Astrocyte (in vitro differentiated cells and primary cell): ENCODE measurements around the gene HS6ST3. TPM values are rescaled to one million over a fixed set of nuclear protein-coding genes. Genes with fewer than 3 reads are reported as not detected.

ENCODE experiments used
- DNase-seq: peaks from one replicate; pipeline ENCODE4 v3.0.0-alpha.2; 2010; ENCODE audit warnings: low read depth
- FAIRE-seq: peaks from 2 replicates; lab custom pipeline; 2011; peaks lifted over from hg19 to GRCh38; lab: Jason Lieb, UNC
- H2AFZ ChIP-seq: 2 replicates; pipeline ENCODE4 v1.6.0; 2012; ENCODE audit warnings: low read depth, low read length, inconsistent platforms
- H3K27ac ChIP-seq: 2 replicates; pipeline ENCODE4 v1.5.1; 2011; ENCODE audit warnings: low read depth, low read length, inconsistent platforms
- H3K27me3 ChIP-seq: 2 replicates; pipeline ENCODE4 v1.6.0; 2011; ENCODE audit warnings: low read length, inconsistent platforms; ENCODE audit not compliant: insufficient read depth
- H3K36me3 ChIP-seq: 2 replicates; pipeline ENCODE4 v1.5.1; 2011; ENCODE audit warnings: low read length, inconsistent platforms; ENCODE audit not compliant: insufficient read depth
- H3K4me1 ChIP-seq: 2 replicates; pipeline ENCODE4 v1.5.1; 2011; ENCODE audit warnings: low read length, inconsistent platforms; ENCODE audit not compliant: insufficient read depth
- H3K4me2 ChIP-seq: 2 replicates; pipeline ENCODE4 v1.6.0; 2012; ENCODE audit warnings: low read length, inconsistent platforms
- H3K4me3 ChIP-seq: 2 replicates; pipeline ENCODE4 v1.5.1; 2011; ENCODE audit warnings: low read depth, mild to moderate bottlenecking, low read length, inconsistent platforms; ENCODE audit not compliant: insufficient read depth
- H3K79me2 ChIP-seq: 2 replicates; pipeline ENCODE4 v1.6.0; 2012; ENCODE audit warnings: mild to moderate bottlenecking, low read length, inconsistent platforms; ENCODE audit not compliant: insufficient read depth
- H3K9ac ChIP-seq: 2 replicates; pipeline ENCODE4 v1.6.0; 2012; ENCODE audit warnings: mild to moderate bottlenecking, low read length, inconsistent platforms
- H3K9me3 ChIP-seq: 2 replicates; pipeline ENCODE4 v1.5.1; 2012; ENCODE audit warnings: low read depth, mild to moderate bottlenecking, low read length, inconsistent platforms; ENCODE audit not compliant: insufficient read depth
- H4K20me1 ChIP-seq: 2 replicates; pipeline ENCODE4 v1.6.0; 2012; ENCODE audit warnings: low read length, inconsistent platforms; ENCODE audit not compliant: insufficient read depth
- H3K27ac Mint-ChIP-seq: one replicate; pipeline ENCODE4 v1.8.0; 2021; ENCODE audit warnings: mild to moderate bottlenecking, mixed read lengths; ENCODE audit not compliant: unreplicated experiment
- H3K27me3 Mint-ChIP-seq: one replicate; pipeline ENCODE4 v1.8.0; 2021; ENCODE audit warnings: low read depth, mixed read lengths; ENCODE audit not compliant: unreplicated experiment
- H3K36me3 Mint-ChIP-seq: one replicate; pipeline ENCODE4 v1.8.0; 2021; ENCODE audit warnings: low read depth, mixed read lengths; ENCODE audit not compliant: unreplicated experiment
- H3K4me1 Mint-ChIP-seq: one replicate; pipeline ENCODE4 v1.8.0; 2021; ENCODE audit warnings: low read depth, mixed read lengths; ENCODE audit not compliant: unreplicated experiment
- H3K4me3 Mint-ChIP-seq: one replicate; pipeline ENCODE4 v1.8.0; 2021; ENCODE audit warnings: mild to moderate bottlenecking, moderate library complexity, mixed read lengths; ENCODE audit not compliant: unreplicated experiment
- H3K9me3 Mint-ChIP-seq: one replicate; pipeline ENCODE4 v1.8.0; 2021; ENCODE audit warnings: mild to moderate bottlenecking, mixed read lengths; ENCODE audit not compliant: unreplicated experiment
- CTCF ChIP-seq: IDR thresholded peaks from 2 replicates; pipeline ENCODE4 v1.5.1; 2011; ENCODE audit warnings: low read depth, mild to moderate bottlenecking, inconsistent platforms, low read length, moderate library complexity; ENCODE audit not compliant: insufficient read depth
- EZH2 ChIP-seq: IDR thresholded peaks from 2 replicates; pipeline ENCODE4 v1.6.1; 2012; ENCODE audit warnings: mild to moderate bottlenecking, low read length, inconsistent platforms; ENCODE audit not compliant: insufficient read depth
- total RNA-seq: library from RNA; stranded (reverse); gene quantifications from 2 replicates; pipeline ENCODE4 v1.2.1, GENCODE V29; 2021

The HS6ST3 gene
- total RNA-seq, 1 donor from 2014 or later = 0.07 TPM

- no peaks in the 10 kb centered on the region for H3K4me1 Mint-ChIP-seq
- no peaks in the 10 kb centered on the region for H3K27me3 Mint-ChIP-seq
- no peaks in the 10 kb centered on the region for H3K36me3 Mint-ChIP-seq
- DNase-seq (no peak), FAIRE-seq (no peak)
- Histone ChIP-seq H3K4me3 (no peak overlapping the region), H3K79me2 (no peaks in the 10 kb centered on the region), H3K4me1 (no peaks in the 10 kb centered on the region), H3K9me3 (no peaks in the 10 kb centered on the region), H3K9ac (no peak overlapping the region), H4K20me1 (no peaks in the 10 kb centered on the region), H3K4me2 (no peak overlapping the region), H3K36me3 (no peaks in the 10 kb centered on the region), H2AFZ (no peak overlapping the region), H3K27me3 (no peaks in the 10 kb centered on the region), H3K27ac (no peak overlapping the region)
- no peak overlapping the region for H3K27ac Mint-ChIP-seq
- TF ChIP-seq CTCF (no peak), EZH2 (no peak)
- H3K4me3 Mint-ChIP-seq = no peak overlapping the region
- no peaks in the 10 kb centered on the region for H3K9me3 Mint-ChIP-seq
Observed at GRCh38 chr13:96342852-96343465, 253.1 kb downstream of the HS6ST3 start.

DNA sequence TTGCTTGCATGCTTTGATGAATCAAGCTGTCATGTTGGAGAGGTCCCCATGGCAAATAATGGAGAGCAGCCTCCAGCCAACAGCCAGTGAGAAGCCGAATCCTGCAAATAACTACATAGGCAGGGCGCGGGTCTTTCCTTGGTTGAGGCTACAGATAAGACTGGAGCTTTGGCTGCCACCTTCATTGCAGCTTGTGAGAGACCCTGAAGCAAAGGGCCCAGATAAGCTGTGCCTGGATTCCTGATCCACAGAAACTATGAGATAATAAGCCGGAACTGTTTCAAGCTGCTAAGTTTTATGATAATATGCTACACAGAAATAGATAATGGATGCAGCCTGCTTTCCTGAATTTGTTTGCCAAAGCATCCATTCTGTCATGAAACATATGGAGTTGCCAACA lies 257.0 kb downstream of the HS6ST3 start:
- Histone ChIP-seq H3K27ac (no peak overlapping the region), H3K79me2 (no peaks in the 10 kb centered on the region)
- TF ChIP-seq EZH2 (no peak), CTCF (no peak)

GRCh38 chr13:96373597-96373996 lies 283.7 kb downstream of the HS6ST3 start:
- DNase-seq (no peak), FAIRE-seq (no peak)
- TF ChIP-seq CTCF (no peak), EZH2 (no peak)
- Histone ChIP-seq H2AFZ (no peak overlapping the region), H3K9ac (no peak overlapping the region), H3K36me3 (no peaks in the 10 kb centered on the region), H3K4me1 (no peaks in the 10 kb centered on the region), H3K79me2 (no peaks in the 10 kb centered on the region), H3K9me3 (no peaks in the 10 kb centered on the region), H4K20me1 (no peaks in the 10 kb centered on the region), H3K4me3 (no peak overlapping the region), H3K27me3 (no peaks in the 10 kb centered on the region), H3K27ac (no peak overlapping the region), H3K4me2 (no peak overlapping the region)
- Mint-ChIP-seq H3K27ac (no peak overlapping the region), H3K9me3 (no peaks in the 10 kb centered on the region), H3K4me1 (no peaks in the 10 kb centered on the region), H3K27me3 (no peaks in the 10 kb centered on the region), H3K36me3 (no peaks in the 10 kb centered on the region), H3K4me3 (no peak overlapping the region)

More for the DNA sequence above, 257.0 kb downstream of the HS6ST3 start:
- Histone ChIP-seq H2AFZ (no peak overlapping the region), H3K4me3 (no peak overlapping the region), H3K36me3 (no peaks in the 10 kb centered on the region), H3K9me3 (no peaks in the 10 kb centered on the region), H3K4me2 (no peak overlapping the region), H4K20me1 (no peaks in the 10 kb centered on the region), H3K9ac (no peak overlapping the region), H3K4me1 (no peaks in the 10 kb centered on the region), H3K27me3 (no peaks in the 10 kb centered on the region)
- Mint-ChIP-seq H3K36me3 (no peaks in the 10 kb centered on the region), H3K4me3 (no peak overlapping the region), H3K9me3 (no peaks in the 10 kb centered on the region), H3K27ac (no peak overlapping the region), H3K27me3 (no peaks in the 10 kb centered on the region), H3K4me1 (no peaks in the 10 kb centered on the region)
- FAIRE-seq = no peak
- no peak for DNase-seq
